ENCODE results near the gene MAPK11.

The MAPK11 gene

GRCh38 chr22:50216684-50217520, 53.3 kb downstream of the MAPK11 start:
- no peak for DNase-seq
- H3K4me3 ChIP-seq: no peak overlapping the region
- no peaks in the 10 kb centered on the region for H3K9me3 ChIP-seq
- no peak for TF ChIP-seq CTCF (IDR thresholded peaks at IDR 0.05)
- H3K27me3 ChIP-seq: no peaks in the 10 kb centered on the region
- intact Hi-C loops (cut with DNase I; ENCODE audit: low total_unique reads): no loop called here
- no peaks in the 10 kb centered on the region for H3K4me1 ChIP-seq
- H3K27ac ChIP-seq: no peak overlapping the region
- peaks cover 73 to 100% (median 94%) of the 10 kb centered on the region in 3 donors for H3K36me3 ChIP-seq

GRCh38 chr22:50216055-50216683, 54.0 kb downstream of the MAPK11 start:
- no peak for DNase-seq
- intact Hi-C loops (cut with DNase I; ENCODE audit: low total_unique reads): no loop called here
- Histone ChIP-seq H3K4me3 (no peak overlapping the region), H3K27me3 (no peaks in the 10 kb centered on the region), H3K36me3 (peaks cover 77 to 99% (median 87%) of the 10 kb centered on the region in 3 donors), H3K9me3 (no peaks in the 10 kb centered on the region), H3K4me1 (no peaks in the 10 kb centered on the region), H3K27ac (no peak overlapping the region)
- TF ChIP-seq CTCF (IDR thresholded peaks at IDR 0.05): no peak

GRCh38 chr22:50215297-50216054, 54.7 kb downstream of the MAPK11 start:
- H3K27me3 ChIP-seq: no peaks in the 10 kb centered on the region
- no peak for TF ChIP-seq CTCF (IDR thresholded peaks at IDR 0.05)
- intact Hi-C loops (cut with DNase I; ENCODE audit: low total_unique reads): no loop called here
- DNase-seq: no peak
- H3K36me3 ChIP-seq: peaks cover 76 to 99% (median 88%) of the 10 kb centered on the region in 3 donors
- no peak overlapping the region for H3K4me3 ChIP-seq
- H3K4me1 ChIP-seq: no peaks in the 10 kb centered on the region
- H3K9me3 ChIP-seq: no peaks in the 10 kb centered on the region
- no peak overlapping the region for H3K27ac ChIP-seq
